ENCODE results near the gene HOXB13. TPM values are rescaled to one million over a fixed set of nuclear protein-coding genes. Genes with fewer than 3 reads are reported as not detected.

The HOXB13 gene
- total and polyA plus RNA-seq, 8 donors = 0.15 to 0.29 TPM; not detected in 6

GRCh38 chr17:48754500-48755261 is 26.1 kb upstream of the HOXB13 start:
- intact Hi-C loops (cut with DNase I; ENCODE audit: low total_unique reads) = no loop called here
- no peak for DNase-seq
- no peaks in the 10 kb centered on the region for H3K36me3 ChIP-seq
- 9 to 16% (median 13%) methylated on average over 41 to 52 of the region's 52 CpGs for WGBS, 5 donors
- no peak overlapping the region for H3K27ac ChIP-seq
- TF ChIP-seq CTCF (IDR thresholded peaks at IDR 0.05) = no peak
- TF ChIP-seq POLR2A (IDR thresholded peaks at IDR 0.05) = no peak
- TF ChIP-seq EP300 (IDR thresholded peaks at IDR 0.05) = no peak
- TF ChIP-seq POLR2AphosphoS5 (IDR thresholded peaks at IDR 0.05) = no peak
- peaks cover 44 to 100% (median 67%) of the 10 kb centered on the region in 3 donors for H3K27me3 ChIP-seq
- peaks cover 4 to 41% (median 20%) of the 10 kb centered on the region in 4 donors for H3K4me1 ChIP-seq
- no peak overlapping the region for H3K4me3 ChIP-seq
- H3K9me3 ChIP-seq = no peaks in the 10 kb centered on the region

- 19 to 27% (median 23%) methylated on average over 21 to 22 of the region's 22 CpGs for WGBS, 5 donors
- H3K9me3 ChIP-seq = no peaks in the 10 kb centered on the region
- DNase-seq = no peak
- H3K36me3 ChIP-seq = no peaks in the 10 kb centered on the region
- peaks cover 4 to 41% (median 20%) of the 10 kb centered on the region in 4 donors for H3K4me1 ChIP-seq
- intact Hi-C loops (cut with DNase I; ENCODE audit: low total_unique reads) = no loop called here
- H3K27ac ChIP-seq = no peak overlapping the region
- TF ChIP-seq EP300 (IDR thresholded peaks at IDR 0.05) (no peak), POLR2AphosphoS5 (IDR thresholded peaks at IDR 0.05) (no peak), POLR2A (IDR thresholded peaks at IDR 0.05) (no peak), CTCF (IDR thresholded peaks at IDR 0.05) (no peak)
- peaks cover 49 to 100% (median 75%) of the 10 kb centered on the region in 3 donors for H3K27me3 ChIP-seq
- H3K4me3 ChIP-seq = no peak overlapping the region
These were observed 25.4 kb upstream of the HOXB13 start for GRCh38 chr17:48753794-48754499.

GRCh38 chr17:48752399-48753288 is 24.1 kb upstream of the HOXB13 start:
- H3K4me3 ChIP-seq = no peak overlapping the region
- H3K4me1 ChIP-seq = peaks cover 4 to 41% (median 18%) of the 10 kb centered on the region in 4 donors
- WGBS, 5 donors = 6 to 12% (median 8%) methylated on average over 28 to 43 of the region's 43 CpGs
- TF ChIP-seq POLR2A (IDR thresholded peaks at IDR 0.05) (no peak), EP300 (IDR thresholded peaks at IDR 0.05) (no peak), CTCF (IDR thresholded peaks at IDR 0.05) (no peak), POLR2AphosphoS5 (IDR thresholded peaks at IDR 0.05) (no peak)
- H3K9me3 ChIP-seq = peaks cover 0 to 4% (median 0%) of the 10 kb centered on the region in 4 donors
- H3K36me3 ChIP-seq = no peaks in the 10 kb centered on the region
- intact Hi-C loops (cut with DNase I; ENCODE audit: low total_unique reads) = no loop called here
- no peak for DNase-seq
- H3K27ac ChIP-seq = no peak overlapping the region
- H3K27me3 ChIP-seq = peaks cover 51 to 100% (median 86%) of the 10 kb centered on the region in 3 donors

All from stomach (tissue), 9 donors.